ENCODE measurements around the gene MEGF11. TPM values are rescaled to one million over a fixed set of nuclear protein-coding genes. Genes with fewer than 3 reads are reported as not detected.

Gene MEGF11
- polyA plus RNA-seq, 3 donors, result not detected

DNA sequence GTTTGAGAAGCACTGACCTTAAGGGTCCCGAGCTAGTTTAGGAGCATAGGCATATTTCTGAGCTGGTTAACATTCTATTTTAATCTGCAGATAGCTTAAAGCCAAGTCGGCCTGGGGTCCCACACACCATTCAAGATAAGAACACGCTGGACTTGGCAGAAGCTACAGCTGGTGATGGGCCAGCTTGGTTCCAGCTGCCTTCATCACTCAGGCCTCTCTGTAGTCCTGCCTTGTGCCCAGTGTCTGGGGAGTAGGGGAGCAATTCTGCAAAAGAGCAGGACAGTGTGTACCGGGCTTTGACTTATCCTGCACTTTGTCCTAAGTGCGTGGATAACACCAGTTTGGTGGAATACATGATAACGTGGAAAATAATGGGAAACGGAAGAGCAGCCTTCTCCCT lies 164.5 kb downstream of the MEGF11 start:
- no peak for TF ChIP-seq CTCF (IDR thresholded peaks at IDR 0.05)
- Mint-ChIP-seq H3K4me1 (no peaks in the 10 kb centered on the region), H3K4me3 (no peak overlapping the region), H3K9me3 (peaks cover 0 to 4% (median 2%) of the 10 kb centered on the region in 7 donors), H3K36me3 (no peaks in the 10 kb centered on the region), H3K27ac (no peak overlapping the region), H3K27me3 (ENCODE audit: low read depth in 3 of 3) (peaks cover 10 to 30% (median 12%) of the 10 kb centered on the region in 3 donors)
- Histone ChIP-seq H3K4me1 (ENCODE audit: control insufficient read depth in 1 of 2, insufficient read depth in 2 of 2, low read length in 2 of 2) (no peaks in the 10 kb centered on the region), H3K27ac (ENCODE audit: low read depth in 1 of 2, low read length in 2 of 2) (no peak overlapping the region), H3K4me2 (replicated peaks; ENCODE audit: extremely low read depth, low read length, poor library complexity, severe bottlenecking) (no peak overlapping the region), H4K20me1 (ENCODE audit: insufficient read depth, low read length) (no peaks in the 10 kb centered on the region), H2AFZ (ENCODE audit: insufficient read depth, low read depth, low read length, poor library complexity, severe bottlenecking) (no peak overlapping the region), H3K27me3 (ENCODE audit: control insufficient read depth in 2 of 2, insufficient read depth in 2 of 2, low read length in 2 of 2) (no peaks in the 10 kb centered on the region), H3K9me3 (replicated peaks in 1 of 2; ENCODE audit: control insufficient read depth in 1 of 2, insufficient read depth in 1 of 2, low read length in 2 of 2) (no peaks in the 10 kb centered on the region), H3K79me2 (ENCODE audit: insufficient read depth, low read length) (no peaks in the 10 kb centered on the region), H3K36me3 (replicated peaks in 1 of 2; ENCODE audit: control insufficient read depth in 1 of 2, insufficient read depth in 2 of 2, low read length in 2 of 2) (no peaks in the 10 kb centered on the region), H3K4me3 (replicated peaks in 1 of 3; ENCODE audit: low read depth in 2 of 3, low read length in 3 of 3) (no peak overlapping the region), H3K9ac (ENCODE audit: insufficient read depth, low read length, poor library complexity, severe bottlenecking) (no peak overlapping the region)
- DNase-seq, result no peak
- intact Hi-C loops (cut with micrococcal nuclease), result no loop called here
- WGBS (ENCODE audit: insufficient coverage), result no CpG with 5 or more reads among the region's 7 CpGs

GRCh38 chr15:66085128-66085527 lies 168.4 kb downstream of the MEGF11 start:
- Histone ChIP-seq H3K4me2 (replicated peaks; ENCODE audit: extremely low read depth, low read length, poor library complexity, severe bottlenecking) (no peak overlapping the region), H3K36me3 (replicated peaks in 1 of 2; ENCODE audit: control insufficient read depth in 1 of 2, insufficient read depth in 2 of 2, low read length in 2 of 2) (no peaks in the 10 kb centered on the region), H3K27me3 (ENCODE audit: control insufficient read depth in 2 of 2, insufficient read depth in 2 of 2, low read length in 2 of 2) (no peaks in the 10 kb centered on the region), H3K9me3 (replicated peaks in 1 of 2; ENCODE audit: control insufficient read depth in 1 of 2, insufficient read depth in 1 of 2, low read length in 2 of 2) (no peaks in the 10 kb centered on the region), H3K79me2 (ENCODE audit: insufficient read depth, low read length) (no peaks in the 10 kb centered on the region), H3K27ac (ENCODE audit: low read depth in 1 of 2, low read length in 2 of 2) (no peak overlapping the region), H4K20me1 (ENCODE audit: insufficient read depth, low read length) (no peaks in the 10 kb centered on the region), H3K4me3 (replicated peaks in 1 of 3; ENCODE audit: low read depth in 2 of 3, low read length in 3 of 3) (no peak overlapping the region), H3K4me1 (ENCODE audit: control insufficient read depth in 1 of 2, insufficient read depth in 2 of 2, low read length in 2 of 2) (no peaks in the 10 kb centered on the region), H2AFZ (ENCODE audit: insufficient read depth, low read depth, low read length, poor library complexity, severe bottlenecking) (no peak overlapping the region), H3K9ac (ENCODE audit: insufficient read depth, low read length, poor library complexity, severe bottlenecking) (no peak overlapping the region)
- intact Hi-C loops (cut with micrococcal nuclease), result no loop called here
- WGBS (ENCODE audit: insufficient coverage), result 96% methylated on average over 4 of the region's 6 CpGs
- peaks cover 9 to 29% (median 15%) of the 10 kb centered on the region in 3 donors for H3K27me3 Mint-ChIP-seq (ENCODE audit: low read depth in 3 of 3)
- DNase-seq, result no peak
- H3K4me1 Mint-ChIP-seq, result no peaks in the 10 kb centered on the region
- TF ChIP-seq CTCF (IDR thresholded peaks at IDR 0.05), result no peak
- H3K4me3 Mint-ChIP-seq, result peak overlapping the region in 1 of 2 donors; percentile 23
- H3K27ac Mint-ChIP-seq, result peak overlapping the region in 1 of 7 donors; percentile 19
- H3K36me3 Mint-ChIP-seq, result no peaks in the 10 kb centered on the region
- H3K9me3 Mint-ChIP-seq, result peaks cover 0 to 6% (median 2%) of the 10 kb centered on the region in 7 donors
